ENCODE data around the gene ARVCF.

Gene ARVCF

GRCh38 chr22:20052309-20053259 is 36.0 kb upstream of the ARVCF start:
- no peak overlapping the region for H3K4me3 ChIP-seq (replicated peaks; ENCODE audit: low read depth, low read length)
- DNase-seq (ENCODE audit: low read depth) = no peak
- TF ChIP-seq, protein P1, sequence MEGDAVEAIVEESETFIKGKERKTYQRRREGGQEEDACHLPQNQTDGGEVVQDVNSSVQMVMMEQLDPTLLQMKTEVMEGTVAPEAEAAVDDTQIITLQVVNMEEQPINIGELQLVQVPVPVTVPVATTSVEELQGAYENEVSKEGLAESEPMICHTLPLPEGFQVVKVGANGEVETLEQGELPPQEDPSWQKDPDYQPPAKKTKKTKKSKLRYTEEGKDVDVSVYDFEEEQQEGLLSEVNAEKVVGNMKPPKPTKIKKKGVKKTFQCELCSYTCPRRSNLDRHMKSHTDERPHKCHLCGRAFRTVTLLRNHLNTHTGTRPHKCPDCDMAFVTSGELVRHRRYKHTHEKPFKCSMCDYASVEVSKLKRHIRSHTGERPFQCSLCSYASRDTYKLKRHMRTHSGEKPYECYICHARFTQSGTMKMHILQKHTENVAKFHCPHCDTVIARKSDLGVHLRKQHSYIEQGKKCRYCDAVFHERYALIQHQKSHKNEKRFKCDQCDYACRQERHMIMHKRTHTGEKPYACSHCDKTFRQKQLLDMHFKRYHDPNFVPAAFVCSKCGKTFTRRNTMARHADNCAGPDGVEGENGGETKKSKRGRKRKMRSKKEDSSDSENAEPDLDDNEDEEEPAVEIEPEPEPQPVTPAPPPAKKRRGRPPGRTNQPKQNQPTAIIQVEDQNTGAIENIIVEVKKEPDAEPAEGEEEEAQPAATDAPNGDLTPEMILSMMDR (IDR thresholded peaks at IDR 0.05; ENCODE audit: low read length, missing control alignments) = no peak

DNA sequence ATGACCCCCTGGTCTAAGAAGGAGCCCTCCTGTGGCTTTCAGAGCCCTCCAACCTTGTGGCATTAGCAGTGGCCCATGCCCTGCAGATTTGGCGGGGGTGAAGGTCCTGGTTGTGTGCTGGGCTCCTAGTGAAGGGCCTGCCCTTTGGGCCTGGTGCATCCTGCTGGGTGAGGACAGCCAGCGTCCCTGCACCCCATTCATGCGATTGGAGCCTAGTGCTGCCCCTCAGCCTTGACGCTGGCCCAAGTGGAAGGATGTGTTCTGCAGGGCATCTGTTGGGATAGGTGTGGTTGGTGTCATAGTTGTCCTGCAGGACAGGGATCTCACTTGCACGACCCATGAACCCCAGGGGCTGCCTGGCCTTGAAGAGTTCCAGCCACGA is 35.3 kb upstream of the ARVCF start:
- DNase-seq (ENCODE audit: low read depth) = no peak
- H3K4me3 ChIP-seq (replicated peaks; ENCODE audit: low read depth, low read length) = no peak overlapping the region
- TF ChIP-seq, protein P1 (IDR thresholded peaks at IDR 0.05; ENCODE audit: low read length, missing control alignments) = no peak

DNA sequence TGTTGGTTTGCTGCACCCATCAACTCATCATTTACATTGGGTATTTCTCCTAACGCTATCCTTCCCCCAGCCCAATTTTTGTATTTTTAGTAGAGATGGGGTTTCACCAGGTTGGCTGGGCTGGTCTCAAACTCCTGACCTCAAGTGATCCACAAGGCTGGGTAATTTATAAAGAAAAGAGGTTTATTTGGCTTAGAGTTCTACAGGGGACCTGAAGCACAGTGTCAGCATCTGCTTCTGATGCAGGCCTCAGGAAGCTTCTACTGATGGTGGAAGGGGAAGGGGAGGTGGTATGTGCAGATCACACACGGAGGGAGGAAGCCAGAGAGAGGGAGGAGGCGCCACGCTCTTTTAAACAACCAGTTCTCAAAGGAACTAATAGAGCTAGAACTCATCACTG is 30.1 kb upstream of the ARVCF start:
- no peak for DNase-seq (ENCODE audit: low read depth)
- TF ChIP-seq, protein P1 (IDR thresholded peaks at IDR 0.05; ENCODE audit: low read length, missing control alignments) = no peak
- no peak overlapping the region for H3K4me3 ChIP-seq (replicated peaks; ENCODE audit: low read depth, low read length)

- DNase-seq (ENCODE audit: low read depth) = no peak
- TF ChIP-seq, protein P1 (IDR thresholded peaks at IDR 0.05; ENCODE audit: low read length, missing control alignments) = no peak
- no peak overlapping the region for H3K4me3 ChIP-seq (replicated peaks; ENCODE audit: low read depth, low read length)
Observed at GRCh38 chr22:20044495-20045151, 28.0 kb upstream of the ARVCF start.

DNA sequence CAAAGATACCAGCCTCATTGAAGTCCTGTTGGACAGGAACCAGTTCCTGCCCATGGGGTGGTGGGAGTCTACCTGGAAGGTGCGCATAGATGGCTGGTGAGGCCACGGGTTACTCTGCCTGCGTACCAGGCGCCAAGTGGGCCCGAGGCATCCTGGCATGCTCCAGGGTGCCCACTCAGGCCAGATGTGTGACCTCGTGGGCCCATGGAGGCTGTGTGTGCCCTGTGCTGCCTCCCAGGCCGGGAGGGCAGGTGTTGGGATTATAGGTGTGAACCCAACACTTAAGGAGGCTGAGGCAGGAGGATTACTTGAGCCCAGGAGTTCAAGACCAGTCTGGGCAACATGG is 27.3 kb upstream of the ARVCF start:
- TF ChIP-seq, protein P1 (IDR thresholded peaks at IDR 0.05; ENCODE audit: low read length, missing control alignments) = no peak
- H3K4me3 ChIP-seq (replicated peaks; ENCODE audit: low read depth, low read length) = no peak overlapping the region
- no peak for DNase-seq (ENCODE audit: low read depth)

DNA sequence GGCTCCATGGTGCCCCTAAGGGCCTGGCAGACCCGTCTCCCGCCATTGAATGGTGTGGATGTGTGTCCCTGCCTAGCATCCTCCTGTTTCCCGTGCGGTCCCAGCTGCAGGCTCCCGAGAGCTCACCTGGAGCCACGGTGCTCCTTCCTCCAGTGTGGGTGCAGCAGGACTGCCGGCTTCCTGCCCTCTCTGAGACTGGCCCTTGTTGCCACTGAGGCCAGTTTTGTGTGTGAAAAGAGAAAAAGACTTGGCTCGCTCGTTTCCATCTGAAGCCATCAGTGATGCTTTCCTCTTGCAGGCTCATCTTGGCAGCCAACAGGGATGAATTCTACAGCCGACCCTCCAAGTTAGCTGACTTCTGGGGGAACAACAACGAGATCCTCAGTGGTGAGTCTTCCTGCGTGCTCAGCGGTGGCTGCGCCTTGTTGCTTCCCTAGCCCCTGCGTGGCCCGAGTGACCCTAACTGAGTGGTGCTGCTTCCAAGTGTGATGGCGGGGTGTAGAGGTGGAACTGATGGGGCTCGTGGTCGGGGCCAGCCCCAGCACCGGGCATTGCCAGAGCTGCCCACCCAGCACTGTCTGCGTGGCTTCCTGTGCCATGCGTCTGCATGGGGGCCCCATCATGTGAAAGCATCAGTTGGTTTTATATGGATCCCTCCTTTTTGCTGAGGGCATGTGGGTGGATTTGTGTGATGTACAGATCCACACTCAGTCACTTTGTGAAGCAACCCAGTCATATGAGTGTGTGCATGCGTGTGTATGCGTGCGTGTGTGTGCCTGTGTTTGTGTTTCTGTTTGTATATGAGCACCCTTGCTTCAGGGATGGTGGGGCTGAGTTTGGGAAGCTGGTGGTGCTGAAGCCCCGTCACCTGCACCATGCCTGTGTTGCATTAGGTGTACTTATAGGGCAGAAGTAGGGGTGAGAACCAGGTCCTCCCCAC is 26.7 kb upstream of the ARVCF start:
- H3K4me3 ChIP-seq (replicated peaks; ENCODE audit: low read depth, low read length) = no peak overlapping the region
- no peak for DNase-seq (ENCODE audit: low read depth)
- TF ChIP-seq, protein P1 (IDR thresholded peaks at IDR 0.05; ENCODE audit: low read length, missing control alignments) = no peak
